H9 (cell line): ENCODE measurements around the gene CCL13. TPM values are rescaled to one million over a fixed set of nuclear protein-coding genes. Genes with fewer than 3 reads are reported as not detected.

Experiments
- DNase-seq: peaks from one replicate; pipeline ENCODE4 v3.0.0-alpha.2; 2017
- H2AFZ ChIP-seq: one replicate; pipeline ENCODE4 v1.6.1; 2013; ENCODE audit warnings: mild to moderate bottlenecking, low read length, control low read depth, moderate library complexity
- H2AK5ac ChIP-seq: 2 replicates; pipeline ENCODE4 v1.6.1; 2013; ENCODE audit warnings: low read length, control low read depth, mixed read lengths; ENCODE audit not compliant: insufficient read length
- H2BK120ac ChIP-seq: one replicate; pipeline ENCODE4 v1.6.1; 2013; ENCODE audit warnings: low read depth, mild to moderate bottlenecking, low read length, control low read depth, inconsistent platforms; ENCODE audit not compliant: poor library complexity, severe bottlenecking
- H2BK12ac ChIP-seq: 2 replicates; pipeline ENCODE4 v1.6.1; 2013; ENCODE audit warnings: low read length, control low read depth, mixed read lengths, low read depth; ENCODE audit not compliant: insufficient read length
- H2BK15ac ChIP-seq: 2 replicates; pipeline ENCODE4 v1.6.1; 2013; ENCODE audit warnings: low read depth, low read length, control low read depth
- H2BK20ac ChIP-seq: one replicate; pipeline ENCODE4 v1.6.1; 2013; ENCODE audit warnings: low read depth, mild to moderate bottlenecking, low read length, control low read depth, inconsistent platforms; ENCODE audit not compliant: poor library complexity, severe bottlenecking
- H2BK5ac ChIP-seq: 2 replicates; pipeline ENCODE4 v1.6.1; 2013; ENCODE audit warnings: low read length, control low read depth, mixed read lengths; ENCODE audit not compliant: insufficient read length
- H3K14ac ChIP-seq: 2 replicates; pipeline ENCODE4 v1.6.1; 2013; ENCODE audit warnings: low read length, control low read depth; ENCODE audit not compliant: insufficient read depth
- H3K18ac ChIP-seq: 2 replicates; pipeline ENCODE4 v1.6.1; 2013; ENCODE audit warnings: low read depth, mild to moderate bottlenecking, mixed read lengths, low read length, control low read depth; ENCODE audit not compliant: insufficient read length
- H3K23ac ChIP-seq: 2 replicates; pipeline ENCODE4 v1.6.1; 2013; ENCODE audit warnings: low read length, control low read depth, mixed read lengths, low read depth; ENCODE audit not compliant: insufficient read length
- H3K23me2 ChIP-seq: 2 replicates; pipeline ENCODE4 v1.6.1; 2013; ENCODE audit warnings: low read depth, mild to moderate bottlenecking, mixed read lengths, low read length, control low read depth; ENCODE audit not compliant: insufficient read length, poor library complexity, severe bottlenecking
- H3K27ac ChIP-seq: 2 replicates; pipeline ENCODE4 v1.5.1; 2013; ENCODE audit warnings: low read length, control low read depth, mixed read lengths, low read depth; ENCODE audit not compliant: insufficient read length
- H3K27me3 ChIP-seq: 2 replicates; pipeline ENCODE4 v1.6.1; 2013; ENCODE audit warnings: low read length, control low read depth, inconsistent platforms; ENCODE audit not compliant: insufficient read depth
- H3K4ac ChIP-seq: 2 replicates; pipeline ENCODE4 v1.6.1; 2013; ENCODE audit warnings: low read depth, mild to moderate bottlenecking, control low read depth, inconsistent platforms, low read length, moderate library complexity
- H3K4me1 ChIP-seq: 2 replicates; pipeline ENCODE4 v1.6.1; 2013; ENCODE audit warnings: low read length, control low read depth, inconsistent platforms; ENCODE audit not compliant: insufficient read depth
- H3K4me2 ChIP-seq: 2 replicates; pipeline ENCODE4 v1.6.1; 2013; ENCODE audit warnings: low read length, control low read depth, mixed read lengths; ENCODE audit not compliant: insufficient read length, insufficient read depth
- H3K56ac ChIP-seq: 2 replicates; pipeline ENCODE4 v1.6.1; 2013; ENCODE audit warnings: low read depth, mild to moderate bottlenecking, mixed read lengths, low read length, control low read depth; ENCODE audit not compliant: insufficient read length
- H3K79me1 ChIP-seq: 2 replicates; pipeline ENCODE4 v1.6.1; 2013; ENCODE audit warnings: low read depth, mild to moderate bottlenecking, moderate library complexity, low read length, control low read depth, inconsistent platforms; ENCODE audit not compliant: insufficient read depth, poor library complexity, severe bottlenecking
- H3K79me2 ChIP-seq: 2 replicates; pipeline ENCODE4 v1.6.1; 2013; ENCODE audit warnings: low read length, control low read depth, inconsistent platforms; ENCODE audit not compliant: insufficient read depth
- H3K9ac ChIP-seq: 2 replicates; pipeline ENCODE4 v1.6.1; 2013; ENCODE audit warnings: low read length, control low read depth, mixed read lengths; ENCODE audit not compliant: insufficient read length; ENCODE audit errors: extremely low read depth
- H3K9me3 ChIP-seq: one replicate; pipeline ENCODE4 v1.6.1; 2013; ENCODE audit warnings: low read depth, low read length, inconsistent platforms; ENCODE audit not compliant: control insufficient read depth
- H3T11ph ChIP-seq: one replicate; pipeline ENCODE4 v1.6.1; 2013; ENCODE audit warnings: mild to moderate bottlenecking, low read length, control low read depth, inconsistent platforms
- H4K20me1 ChIP-seq: one replicate; pipeline ENCODE4 v1.6.1; 2013; ENCODE audit not compliant: control insufficient read depth, insufficient read length, insufficient read depth
- H4K5ac ChIP-seq: 2 replicates; pipeline ENCODE4 v1.6.1; 2013; ENCODE audit warnings: low read depth, mild to moderate bottlenecking, mixed read lengths, low read length, control low read depth; ENCODE audit not compliant: insufficient read length
- H4K8ac ChIP-seq: replicated peaks from 2 replicates; pipeline ENCODE4 v1.6.1; 2013; ENCODE audit warnings: low read length, control low read depth, mixed read lengths, low read depth; ENCODE audit not compliant: insufficient read length
- H4K91ac ChIP-seq: 2 replicates; pipeline ENCODE4 v1.6.1; 2013; ENCODE audit warnings: low read depth, mild to moderate bottlenecking, moderate library complexity, mixed read lengths, low read length, control low read depth; ENCODE audit not compliant: insufficient read length
- H3K27ac Mint-ChIP-seq, 3 experiments: 2 replicates in 2 of 3; 3 replicates in 1 of 3; pipeline ENCODE4 v1.8.0; 2020 to 2021; ENCODE audit warnings: mixed read lengths in 3 of 3, mild to moderate bottlenecking in 1 of 3, moderate library complexity in 1 of 3
- H3K27me3 Mint-ChIP-seq: 2 replicates; pipeline ENCODE4 v1.8.0; 2021; ENCODE audit warnings: low read depth, mild to moderate bottlenecking, moderate library complexity, mixed read lengths
- H3K36me3 Mint-ChIP-seq, 3 experiments: 2 replicates in 2 of 3; 3 replicates in 1 of 3; pipeline ENCODE4 v1.8.0; 2020 to 2021; ENCODE audit warnings: low read depth in 3 of 3, mixed read lengths in 3 of 3; ENCODE audit not compliant: insufficient read depth in 1 of 3
- H3K4me1 Mint-ChIP-seq, 2 experiments: 2 replicates each; pipeline ENCODE4 v1.8.0; 2020; ENCODE audit warnings: mixed read lengths in 2 of 2
- H3K4me3 Mint-ChIP-seq, 2 experiments: 2 replicates in 1 of 2; 3 replicates in 1 of 2; pipeline ENCODE4 v1.8.0; 2020 to 2021; ENCODE audit warnings: mild to moderate bottlenecking in 2 of 2, mixed read lengths in 2 of 2, moderate library complexity in 1 of 2
- H3K9me3 Mint-ChIP-seq, 2 experiments: 2 replicates in 1 of 2; 3 replicates in 1 of 2; pipeline ENCODE4 v1.8.0; 2020; ENCODE audit warnings: mild to moderate bottlenecking in 2 of 2, mixed read lengths in 2 of 2, moderate library complexity in 1 of 2
- WGBS: extraction: QIAGEN DNeasy Blood & Tissue Kit; methylation state at CpG from one replicate; pipeline ENCODE4 v1.1.7; 2013; ENCODE audit warnings: missing lambda C conversion rate, low lambda C conversion rate, mixed read lengths; ENCODE audit not compliant: insufficient read length; ENCODE audit errors: extremely low coverage; 5-methylcytosine and 5-hydroxymethylcytosine counted together
- total RNA-seq: library from RNA; stranded (reverse); gene quantifications from 2 replicates; pipeline ENCODE4 v1.2.1, GENCODE V29; 2021
- TF ChIP-seq, protein P1 (sequence below): fragments of 200-600 bp; sonication (generic); conservative IDR thresholded peaks from 3 replicates; pipeline ENCODE4 v1.8.0; 2021; ENCODE audit warnings: antibody characterized with exemption, mild to moderate bottlenecking

Gene CCL13
- total RNA-seq, 1 experiment from 2014 or later: not detected

DNA sequence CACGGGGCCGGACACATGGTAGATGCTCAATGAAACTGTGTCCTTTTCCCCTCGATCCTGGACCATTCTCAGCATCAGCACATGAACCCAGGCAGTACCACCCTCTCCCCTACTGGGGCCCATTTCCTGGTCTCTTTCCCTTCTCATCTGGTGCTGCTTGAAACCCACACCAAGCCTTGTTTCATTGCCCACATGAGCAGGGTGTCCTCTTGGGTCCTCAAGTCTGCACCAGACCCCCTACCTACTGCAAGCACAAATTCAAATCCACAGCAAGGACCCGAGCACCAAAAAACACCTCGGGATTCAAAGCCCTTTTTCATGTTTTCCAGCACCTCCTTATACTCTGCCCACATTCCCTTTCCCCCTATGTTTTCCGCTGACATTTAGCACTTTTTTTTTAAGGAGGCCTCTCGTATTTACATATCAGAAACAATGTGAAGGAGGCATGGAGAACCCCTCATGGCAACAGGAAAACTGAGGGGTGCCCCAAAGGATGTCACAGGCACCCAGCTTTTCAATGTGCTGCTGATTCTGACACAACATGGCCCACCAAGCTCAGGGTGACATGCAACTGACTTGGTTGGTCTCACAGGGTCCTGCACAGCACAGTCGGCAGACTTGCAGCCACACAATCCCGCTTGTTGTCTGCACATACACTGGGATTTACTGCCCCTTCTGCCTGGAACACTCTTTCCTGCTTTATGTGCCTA, 11.4 kb downstream of the CCL13 start:
- Histone ChIP-seq H2BK12ac (no peak overlapping the region), H3K23ac (no peak overlapping the region), H4K91ac (no peak overlapping the region), H3T11ph (no peak overlapping the region), H3K18ac (no peak overlapping the region), H3K14ac (no peak overlapping the region; the same call in 1 of the 2 replicates), H4K8ac (no peak overlapping the region), H3K56ac (no peak overlapping the region), H3K27ac (no peak overlapping the region), H3K4me1 (no peaks in the 10 kb centered on the region), H3K79me1 (no peaks in the 10 kb centered on the region), H2BK120ac (no peak overlapping the region), H3K9ac (no peak overlapping the region), H3K23me2 (no peaks in the 10 kb centered on the region), H3K79me2 (no peaks in the 10 kb centered on the region), H3K4me2 (no peak overlapping the region), H2AK5ac (no peak overlapping the region), H2BK5ac (no peak overlapping the region), H4K20me1 (no peaks in the 10 kb centered on the region), H4K5ac (no peak overlapping the region), H3K27me3 (no peaks in the 10 kb centered on the region), H3K9me3 (no peaks in the 10 kb centered on the region), H2BK20ac (no peak overlapping the region), H3K4ac (no peak overlapping the region), H2AFZ (no peak overlapping the region), H2BK15ac (no peak overlapping the region)
- WGBS: no CpG with 5 or more reads among the region's 9 CpGs
- Mint-ChIP-seq H3K27ac (no peak overlapping the region), H3K4me3 (no peak overlapping the region), H3K9me3 (no peaks in the 10 kb centered on the region), H3K36me3 (no peaks in the 10 kb centered on the region), H3K27me3 (peaks cover 16% of the 10 kb centered on the region), H3K4me1 (peaks cover 8 to 18% of the 10 kb centered on the region in 2 experiments; a peak in 3 of 4 replicates)
- TF ChIP-seq, protein P1, sequence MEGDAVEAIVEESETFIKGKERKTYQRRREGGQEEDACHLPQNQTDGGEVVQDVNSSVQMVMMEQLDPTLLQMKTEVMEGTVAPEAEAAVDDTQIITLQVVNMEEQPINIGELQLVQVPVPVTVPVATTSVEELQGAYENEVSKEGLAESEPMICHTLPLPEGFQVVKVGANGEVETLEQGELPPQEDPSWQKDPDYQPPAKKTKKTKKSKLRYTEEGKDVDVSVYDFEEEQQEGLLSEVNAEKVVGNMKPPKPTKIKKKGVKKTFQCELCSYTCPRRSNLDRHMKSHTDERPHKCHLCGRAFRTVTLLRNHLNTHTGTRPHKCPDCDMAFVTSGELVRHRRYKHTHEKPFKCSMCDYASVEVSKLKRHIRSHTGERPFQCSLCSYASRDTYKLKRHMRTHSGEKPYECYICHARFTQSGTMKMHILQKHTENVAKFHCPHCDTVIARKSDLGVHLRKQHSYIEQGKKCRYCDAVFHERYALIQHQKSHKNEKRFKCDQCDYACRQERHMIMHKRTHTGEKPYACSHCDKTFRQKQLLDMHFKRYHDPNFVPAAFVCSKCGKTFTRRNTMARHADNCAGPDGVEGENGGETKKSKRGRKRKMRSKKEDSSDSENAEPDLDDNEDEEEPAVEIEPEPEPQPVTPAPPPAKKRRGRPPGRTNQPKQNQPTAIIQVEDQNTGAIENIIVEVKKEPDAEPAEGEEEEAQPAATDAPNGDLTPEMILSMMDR: no peak
- peak; percentile 17 for DNase-seq
